Thoracic aorta (tissue), 2 donors: ENCODE results near the gene GBP2. TPM values are rescaled to one million over a fixed set of nuclear protein-coding genes. Genes with fewer than 3 reads are reported as not detected.

Experiments used
- ATAC-seq: fragments of 150-250 bp; one replicate; pipeline ENCODE4 v1.8.0; 2017; ENCODE audit warnings: low read depth; ENCODE audit not compliant: insufficient number of reproducible peaks, low FRiP score
- DNase-seq: peaks from one replicate; pipeline ENCODE4 v3.0.0-alpha.2; 2020; ENCODE audit warnings: low spot score
- H3K27ac ChIP-seq, 2 donors: fragments of 200-600 bp; sonication (generic); 1 replicate in 1 of 2; 2 replicates in 1 of 2; pipeline ENCODE4 v1.5.1; 2016; ENCODE audit warnings: mild to moderate bottlenecking in 2 of 2, moderate library complexity in 2 of 2
- H3K27me3 ChIP-seq: fragments of 200-600 bp; sonication (generic); replicated peaks from 2 replicates; pipeline ENCODE4 v1.6.0; 2016; ENCODE audit warnings: mild to moderate bottlenecking; ENCODE audit not compliant: insufficient read depth
- H3K36me3 ChIP-seq: fragments of 200-600 bp; sonication (generic); one replicate; pipeline ENCODE4 v1.5.1; 2016
- H3K4me1 ChIP-seq, 2 donors: fragments of 200-600 bp; sonication (generic); 1 replicate in 1 of 2; 2 replicates in 1 of 2; pipeline versions ENCODE4 v1.5.1 to v1.6.0; 2016; ENCODE audit warnings: low read depth in 2 of 2, mild to moderate bottlenecking in 1 of 2; ENCODE audit not compliant: control insufficient read depth in 1 of 2
- H3K4me3 ChIP-seq: fragments of 200-600 bp; sonication (generic); 2 replicates; pipeline ENCODE4 v1.5.1; 2016; ENCODE audit warnings: mild to moderate bottlenecking
- H3K9me3 ChIP-seq: fragments of 200-600 bp; sonication (generic); 2 replicates; pipeline ENCODE4 v1.5.1; 2016
- CTCF ChIP-seq: fragments of 200-600 bp; sonication (generic); IDR thresholded peaks from one replicate; pipeline ENCODE4 v1.5.1; 2019; ENCODE audit warnings: antibody characterized with exemption
- total RNA-seq, 2 donors: library from RNA; depleted of rRNA; stranded (reverse); fragments of >200 nt; gene quantifications; one replicate each; pipeline versions ENCODE4 v1.1.0 to v1.2.3, GENCODE V29; 2016

Gene GBP2
- total RNA-seq, 2 donors from 2014 or later, result 79.7 to 89.5 TPM

GRCh38 chr1:89070509-89070908 is 55.4 kb downstream of the GBP2 start:
- no peaks in the 10 kb centered on the region for H3K36me3 ChIP-seq
- H3K9me3 ChIP-seq, result peaks cover 4% of the 10 kb centered on the region
- peaks cover 1 to 5% of the 10 kb centered on the region in 2 donors for H3K4me1 ChIP-seq
- peak overlapping the region; percentile 62 for H3K4me3 ChIP-seq
- no peak for TF ChIP-seq CTCF
- H3K27me3 ChIP-seq, result no peaks in the 10 kb centered on the region
- ATAC-seq, result no peak
- DNase-seq, result no peak
- H3K27ac ChIP-seq, result no peak overlapping the region

- DNase-seq, result no peak
- Histone ChIP-seq H3K4me1 (peaks cover 3 to 6% of the 10 kb centered on the region in 2 donors), H3K36me3 (no peaks in the 10 kb centered on the region), H3K27me3 (no peaks in the 10 kb centered on the region), H3K4me3 (peak overlapping the region; percentile 62), H3K9me3 (peaks cover 4% of the 10 kb centered on the region), H3K27ac (no peak overlapping the region)
- TF ChIP-seq CTCF, result no peak
- ATAC-seq, result no peak
These were observed 56.0 kb downstream of the GBP2 start for GRCh38 chr1:89069951-89070350.

GRCh38 chr1:89068291-89068690 is 57.6 kb downstream of the GBP2 start:
- Histone ChIP-seq H3K27me3 (no peaks in the 10 kb centered on the region), H3K36me3 (no peaks in the 10 kb centered on the region), H3K4me3 (no peak overlapping the region), H3K9me3 (no peaks in the 10 kb centered on the region), H3K4me1 (peaks cover 10% of the 10 kb centered on the region in 2 donors), H3K27ac (no peak overlapping the region)
- no peak for TF ChIP-seq CTCF
- DNase-seq (no peak), ATAC-seq (no peak)

- H3K27ac ChIP-seq, result peak within 1 kb of the TSS; percentile 87 to 89
- H3K36me3 ChIP-seq, result no peaks in the 10 kb centered on the region
- TF ChIP-seq CTCF, result no peak
- DNase-seq (no peak), ATAC-seq (peak; percentile 91)
- peaks cover 18 to 38% of the 10 kb centered on the region in 2 donors for H3K4me1 ChIP-seq
- H3K4me3 ChIP-seq, result peak within 1 kb of the TSS; percentile 91
- no peaks in the 10 kb centered on the region for H3K9me3 ChIP-seq
- no peaks in the 10 kb centered on the region for H3K27me3 ChIP-seq
These were observed 60.6 kb downstream of the GBP2 start, which contains the start of gene GBP1 for GRCh38 chr1:89065079-89065868. Gene GBP1 (minus strand): TSS chr1:89065208. CDS start chr1:89063234, 1,974 bp downstream.

- peaks cover 17 to 40% of the 10 kb centered on the region in 2 donors for H3K4me1 ChIP-seq
- H3K36me3 ChIP-seq, result no peaks in the 10 kb centered on the region
- H3K27ac ChIP-seq, result peak overlapping the region; percentile 87 to 89
- DNase-seq, result no peak
- no peaks in the 10 kb centered on the region for H3K9me3 ChIP-seq
- H3K4me3 ChIP-seq, result peak overlapping the region; percentile 91
- ATAC-seq, result peak; percentile 54
- no peak for TF ChIP-seq CTCF
- H3K27me3 ChIP-seq, result no peaks in the 10 kb centered on the region
These were observed 61.3 kb downstream of the GBP2 start for GRCh38 chr1:89064632-89065031.
